IMR-90 (cell line): ENCODE data around the gene RSBN1L. TPM values are rescaled to one million over a fixed set of nuclear protein-coding genes. Genes with fewer than 3 reads are reported as not detected.

ENCODE experiments used
- ATAC-seq: fragments of 200-7000 bp; cut with Tn5 transposase; 2 replicates; pipeline ENCODE4 v1.9.1; 2020; ENCODE audit warnings: low read depth, mild to moderate bottlenecking, moderate library complexity
- BruUV-seq: library from RNA; stranded (reverse); fragments of 400-500 nt; replicated peaks from 2 replicates; lab custom pipeline; 2021; lab: Mats Ljungman, UMichigan
- CTCF ChIA-PET: fragments of 300-600 bp; formaldehyde crosslinking; extraction: SDS; loops from one replicate; lab custom pipeline; 2021; ENCODE audit warnings: antibody characterized with exemption; lab: Yijun Ruan, JAX
- POLR2A ChIA-PET: fragments of 300-600 bp; sonication (Branson Sonifier 250); formaldehyde crosslinking; loops from one replicate; lab custom pipeline; 2022; ENCODE audit warnings: antibody characterized with exemption; ENCODE audit not compliant: unreplicated experiment; lab: Charles Lee
- DNase-seq: peaks from one replicate; pipeline ENCODE4 v3.0.0; 2013
- H2AFZ ChIP-seq: replicated peaks from 2 replicates; pipeline ENCODE3; 2013; ENCODE audit warnings: low read length, mild to moderate bottlenecking; ENCODE audit not compliant: poor library complexity
- H2AK5ac ChIP-seq: 2 replicates; pipeline ENCODE4 v1.6.1; 2013; ENCODE audit warnings: low read depth, low read length, inconsistent platforms
- H2AK9ac ChIP-seq: replicated peaks from 2 replicates; pipeline ENCODE3; 2013; ENCODE audit warnings: mild to moderate bottlenecking, low read depth, low read length, moderate library complexity; ENCODE audit not compliant: poor library complexity
- H2BK120ac ChIP-seq: 2 replicates; pipeline ENCODE4 v1.6.1; 2013; ENCODE audit warnings: low read depth, low read length, inconsistent platforms
- H2BK15ac ChIP-seq: 3 replicates; pipeline ENCODE4 v1.6.1; 2013; ENCODE audit warnings: low read depth, low read length, inconsistent platforms
- H2BK20ac ChIP-seq: 2 replicates; pipeline ENCODE4 v1.6.1; 2013; ENCODE audit warnings: low read depth, mild to moderate bottlenecking, inconsistent platforms, low read length, moderate library complexity
- H2BK5ac ChIP-seq: 2 replicates; pipeline ENCODE4 v1.6.1; 2013; ENCODE audit warnings: mild to moderate bottlenecking, low read depth, low read length, inconsistent platforms; ENCODE audit not compliant: poor library complexity, severe bottlenecking
- H3K14ac ChIP-seq: replicated peaks from 2 replicates; pipeline ENCODE4 v1.6.1; 2013; ENCODE audit warnings: low read depth, low read length, inconsistent platforms
- H3K18ac ChIP-seq: 2 replicates; pipeline ENCODE4 v1.6.1; 2013; ENCODE audit warnings: low read depth, low read length, control low read depth
- H3K23ac ChIP-seq: 2 replicates; pipeline ENCODE4 v1.6.1; 2013; ENCODE audit warnings: low read depth, low read length, inconsistent platforms
- H3K27ac ChIP-seq: 2 replicates; pipeline ENCODE4 v1.5.1; 2013; ENCODE audit warnings: mild to moderate bottlenecking, control low read depth, low read length; ENCODE audit not compliant: insufficient read depth
- H3K27me3 ChIP-seq: 2 replicates; pipeline ENCODE4 v1.6.1; 2013; ENCODE audit warnings: low read length; ENCODE audit not compliant: control insufficient read depth, insufficient read depth
- H3K36me3 ChIP-seq: 2 replicates; pipeline ENCODE4 v1.6.1; 2013; ENCODE audit warnings: low read length, mixed read lengths; ENCODE audit not compliant: control insufficient read depth, insufficient read depth
- H3K4ac ChIP-seq: 2 replicates; pipeline ENCODE4 v1.6.1; 2013; ENCODE audit warnings: low read depth, low read length, inconsistent platforms
- H3K4me1 ChIP-seq: 2 replicates; pipeline ENCODE4 v1.6.1; 2013; ENCODE audit warnings: low read length, mixed read lengths; ENCODE audit not compliant: control insufficient read depth, insufficient read depth
- H3K4me2 ChIP-seq: 2 replicates; pipeline ENCODE4 v1.6.1; 2013; ENCODE audit warnings: low read depth, mild to moderate bottlenecking, control low read depth, low read length, moderate library complexity
- H3K4me3 ChIP-seq: 2 replicates; pipeline ENCODE4 v1.5.1; 2013; ENCODE audit warnings: low read depth, mild to moderate bottlenecking, control low read depth, low read length, moderate library complexity; ENCODE audit not compliant: insufficient read depth
- H3K56ac ChIP-seq: 2 replicates; pipeline ENCODE4 v1.6.1; 2013; ENCODE audit warnings: low read length, inconsistent platforms; ENCODE audit not compliant: insufficient read depth; ENCODE audit errors: extremely low read depth
- H3K79me1 ChIP-seq, 2 experiments: 2 replicates each; pipeline ENCODE4 v1.6.1; 2013; ENCODE audit warnings: low read length in 2 of 2, inconsistent platforms in 1 of 2, low read depth in 1 of 2
- H3K9ac ChIP-seq: 2 replicates; pipeline ENCODE4 v1.6.1; 2013; ENCODE audit warnings: low read depth, low read length, control low read depth
- H3K9me1 ChIP-seq: 2 replicates; pipeline ENCODE4 v1.6.1; 2013; ENCODE audit warnings: low read length, inconsistent platforms; ENCODE audit not compliant: insufficient read depth
- H3K9me3 ChIP-seq: 2 replicates; pipeline ENCODE4 v1.6.1; 2013; ENCODE audit warnings: low read length; ENCODE audit not compliant: control insufficient read depth, insufficient read depth
- H4K20me1 ChIP-seq: 2 replicates; pipeline ENCODE4 v1.6.1; 2013; ENCODE audit warnings: low read length, inconsistent platforms; ENCODE audit not compliant: insufficient read depth
- H4K5ac ChIP-seq: 2 replicates; pipeline ENCODE4 v1.6.1; 2013; ENCODE audit warnings: mild to moderate bottlenecking, low read depth, low read length, control low read depth
- H4K8ac ChIP-seq, 2 experiments: 2 replicates each; pipeline ENCODE4 v1.6.1; 2013; ENCODE audit warnings: low read depth in 2 of 2, low read length in 2 of 2, control low read depth in 1 of 2, inconsistent platforms in 1 of 2
- H4K91ac ChIP-seq: 2 replicates; pipeline ENCODE4 v1.6.1; 2013; ENCODE audit warnings: low read depth, low read length, inconsistent platforms; ENCODE audit not compliant: insufficient read depth
- SMC3 ChIP-seq: fragments of 150-350 bp; IDR thresholded peaks from 2 replicates; pipeline ENCODE4 v1.6.1; 2016; ENCODE audit warnings: low read depth, mild to moderate bottlenecking, antibody characterized with exemption, low read length, moderate library complexity
- dilution Hi-C: fragments of 300-500 bp; cut with HindIII; formaldehyde crosslinking; loops from one replicate; pipeline ENCODE4 v1.14.3; 2018; ENCODE audit warnings: low sequenced_read_pairs; ENCODE audit not compliant: unreplicated experiment
- in situ Hi-C: fragments of 300-500 bp; cut with MboI; formaldehyde crosslinking; loops from 3 replicates; pipeline ENCODE4 v1.14.3; 2019; ENCODE audit warnings: low sequenced_read_pairs, inconsistent platforms, mixed read lengths
- intact Hi-C: fragments of 100-400 bp; cut with micrococcal nuclease; formaldehyde crosslinking; loops from 2 replicates; pipeline ENCODE4 v1.10.0; 2022
- polyA plus RNA-seq, 3 experiments: library from polyadenylated mRNA; depleted of rRNA; stranded (reverse); fragments of >200 nt; gene quantifications; 2 replicates each; pipeline ENCODE4 v1.2.3, GENCODE V29; 2012; ENCODE audit warnings: low replicate concordance in 1 of 3
- total RNA-seq: library from RNA; depleted of rRNA; stranded (reverse); fragments of >200 nt; gene quantifications from 2 replicates; pipeline ENCODE4 v1.2.3, GENCODE V29; 2012

Gene RSBN1L
- total and polyA plus RNA-seq, 2 of the 4 experiments (the other 2 are of a cell fraction) = 7.8 to 14.7 TPM

DNA sequence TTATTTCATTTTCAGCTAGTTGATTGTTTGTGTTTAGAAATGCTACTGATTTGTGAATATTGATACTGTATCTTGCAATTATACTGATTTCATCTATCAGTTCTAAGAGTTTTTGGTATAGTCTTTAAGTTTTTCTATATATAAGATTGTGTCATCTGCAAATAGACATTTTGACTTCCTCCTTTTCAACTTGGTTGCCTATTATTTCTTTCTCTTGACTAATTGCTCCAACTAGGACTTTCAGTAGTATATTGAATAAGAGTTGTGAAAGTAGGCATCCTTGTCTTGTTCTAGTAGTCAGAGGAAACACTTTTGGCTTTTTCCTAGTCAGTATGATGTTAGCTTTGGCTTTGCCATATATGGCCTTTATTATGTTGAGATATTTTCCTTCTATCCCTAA is 122.8 kb downstream of the RSBN1L start:
- intact Hi-C loops = no loop called here
- no peaks in the 10 kb centered on the region for H3K9me1 ChIP-seq
- no peak overlapping the region for H2AK9ac ChIP-seq
- H3K18ac ChIP-seq = no peak overlapping the region
- no peak overlapping the region for H4K91ac ChIP-seq
- ChIA-PET POLR2A (no interaction called here), CTCF (no interaction called here)
- peaks cover 26% of the 10 kb centered on the region for H3K9me3 ChIP-seq
- peaks cover 4% of the 10 kb centered on the region; the same call in 1 of the 2 replicates for H3K4me1 ChIP-seq
- H4K20me1 ChIP-seq = no peaks in the 10 kb centered on the region
- no peak overlapping the region for H3K27ac ChIP-seq
- H3K27me3 ChIP-seq = no peaks in the 10 kb centered on the region
- ATAC-seq = no peak
- H3K56ac ChIP-seq = no peak overlapping the region
- H2BK5ac ChIP-seq = no peak overlapping the region
- H3K4ac ChIP-seq = no peak overlapping the region
- no peak overlapping the region for H4K8ac ChIP-seq
- H2BK15ac ChIP-seq = no peak overlapping the region
- H2AFZ ChIP-seq = no peak overlapping the region
- peaks cover 5% of the 10 kb centered on the region for H3K36me3 ChIP-seq
- in situ Hi-C loops = no loop called here
- no peak overlapping the region for H3K9ac ChIP-seq
- dilution Hi-C loops = no loop called here
- H3K4me2 ChIP-seq = no peak overlapping the region
- no peak for DNase-seq
- no peak overlapping the region for H3K23ac ChIP-seq
- no peak overlapping the region for H2BK120ac ChIP-seq
- no TSS peak for BruUV-seq
- no peak overlapping the region for H2BK20ac ChIP-seq
- H3K4me3 ChIP-seq = no peak overlapping the region
- H2AK5ac ChIP-seq = no peak overlapping the region
- H3K14ac ChIP-seq = no peak overlapping the region
- H3K79me1 ChIP-seq = peaks cover 37 to 46% of the 10 kb centered on the region in 2 experiments
- no peak for TF ChIP-seq SMC3
- no peak overlapping the region for H4K5ac ChIP-seq
